GM23338 (cell line): ENCODE results near the gene HK1. TPM values are rescaled to one million over a fixed set of nuclear protein-coding genes. Genes with fewer than 3 reads are reported as not detected.

Source experiments
- ATAC-seq: fragments of 200-7000 bp; cut with Tn5 transposase; 3 replicates; pipeline ENCODE4 v1.9.1; 2020
- DNase-seq: peaks from one replicate; pipeline ENCODE4 v3.0.0-alpha.2; 2015; ENCODE audit warnings: low spot score
- H2AFZ ChIP-seq: fragments of 200-600 bp; sonication (generic); 2 replicates; pipeline ENCODE4 v1.8.0; 2016; ENCODE audit warnings: antibody characterized with exemption, mild to moderate bottlenecking, moderate library complexity
- H3F3A ChIP-seq: fragments of 200-600 bp; sonication (generic); replicated peaks from 2 replicates; pipeline ENCODE4 v1.8.0; 2017; ENCODE audit warnings: antibody characterized with exemption, mixed run types, low read depth
- H3K27ac ChIP-seq: fragments of 200-600 bp; sonication (generic); 2 replicates; pipeline ENCODE4 v1.6.1; 2016; ENCODE audit warnings: low read depth
- H3K27me3 ChIP-seq: fragments of 200-600 bp; sonication (generic); 2 replicates; pipeline ENCODE4 v1.8.0; 2016; ENCODE audit warnings: mild to moderate bottlenecking, mixed run types, moderate library complexity; ENCODE audit not compliant: insufficient read depth
- H3K36me3 ChIP-seq: fragments of 200-600 bp; sonication (generic); 2 replicates; pipeline ENCODE4 v1.8.0; 2016; ENCODE audit warnings: mild to moderate bottlenecking; ENCODE audit not compliant: insufficient read depth
- H3K4me1 ChIP-seq: fragments of 200-600 bp; sonication (generic); 2 replicates; pipeline ENCODE4 v1.8.0; 2016; ENCODE audit warnings: mild to moderate bottlenecking, moderate library complexity; ENCODE audit not compliant: insufficient read depth
- H3K4me2 ChIP-seq: fragments of 200-600 bp; sonication (generic); 2 replicates; pipeline ENCODE4 v1.7.1; 2017; ENCODE audit warnings: mixed run types
- H3K4me3 ChIP-seq: fragments of 200-600 bp; sonication (generic); 2 replicates; pipeline ENCODE4 v1.6.1; 2016; ENCODE audit warnings: mixed run types
- H3K79me2 ChIP-seq: fragments of 200-600 bp; sonication (generic); replicated peaks from 2 replicates; pipeline ENCODE4 v1.8.0; 2017; ENCODE audit warnings: mild to moderate bottlenecking; ENCODE audit not compliant: insufficient read depth
- H3K9me2 ChIP-seq: fragments of 200-600 bp; sonication (generic); 2 replicates; pipeline ENCODE4 v1.8.0; 2017; ENCODE audit not compliant: insufficient read depth
- H4K20me1 ChIP-seq: fragments of 200-600 bp; sonication (generic); replicated peaks from 2 replicates; pipeline ENCODE4 v1.8.0; 2017; ENCODE audit warnings: mild to moderate bottlenecking; ENCODE audit not compliant: insufficient read depth
- H3K27ac Mint-ChIP-seq: 2 replicates; pipeline ENCODE4 v1.8.0; 2020; ENCODE audit warnings: inconsistent platforms, mild to moderate bottlenecking, moderate library complexity, mixed read lengths
- H3K27me3 Mint-ChIP-seq: 3 replicates; pipeline ENCODE4 v1.8.0; 2022; ENCODE audit warnings: low read depth, mild to moderate bottlenecking, moderate library complexity, mixed read lengths, inconsistent platforms; ENCODE audit not compliant: insufficient read depth, poor library complexity
- H3K36me3 Mint-ChIP-seq: 3 replicates; pipeline ENCODE4 v1.8.0; 2021; ENCODE audit warnings: low read depth, mild to moderate bottlenecking, inconsistent platforms, moderate library complexity, mixed read lengths
- H3K4me1 Mint-ChIP-seq: 3 replicates; pipeline ENCODE4 v1.8.0; 2020; ENCODE audit warnings: mild to moderate bottlenecking, inconsistent platforms, mixed read lengths
- H3K4me3 Mint-ChIP-seq: 3 replicates; pipeline ENCODE4 v1.8.0; 2021; ENCODE audit warnings: moderate library complexity, mild to moderate bottlenecking, inconsistent platforms, mixed read lengths
- H3K9me3 Mint-ChIP-seq: 3 replicates; pipeline ENCODE4 v1.8.0; 2020; ENCODE audit warnings: moderate library complexity, mild to moderate bottlenecking, inconsistent platforms, mixed read lengths
- CREB1 ChIP-seq: fragments of 250-450 bp; sonication (Bioruptor Pico); IDR thresholded peaks from 2 replicates; pipeline ENCODE4 v1.5.0; 2020; ENCODE audit warnings: low read depth, mild to moderate bottlenecking, moderate library complexity
- EZH2 ChIP-seq: fragments of 200-600 bp; sonication (generic); IDR thresholded peaks from one replicate; pipeline ENCODE4 v1.8.0; 2017; ENCODE audit warnings: antibody characterized with exemption, mild to moderate bottlenecking, low read depth; ENCODE audit not compliant: unreplicated experiment
- EZH2phosphoT487 ChIP-seq: fragments of 200-600 bp; sonication (generic); IDR thresholded peaks from one replicate; pipeline ENCODE4 v1.8.1; 2018; ENCODE audit warnings: antibody characterized with exemption; ENCODE audit not compliant: unreplicated experiment
- JUNB ChIP-seq: IDR thresholded peaks from one replicate; pipeline ENCODE4 v1.6.1; 2016; ENCODE audit warnings: antibody characterized with exemption; ENCODE audit not compliant: unreplicated experiment
- NANOG ChIP-seq: IDR thresholded peaks from 2 replicates; pipeline ENCODE4 v1.6.1; 2016; ENCODE audit warnings: antibody characterized with exemption, borderline replicate concordance
- REST ChIP-seq: IDR thresholded peaks from one replicate; pipeline ENCODE4 v1.6.1; 2018; ENCODE audit warnings: antibody characterized with exemption; ENCODE audit not compliant: unreplicated experiment
- STAT1 ChIP-seq: IDR thresholded peaks from one replicate; pipeline ENCODE4 v1.6.1; 2016; ENCODE audit warnings: antibody characterized with exemption; ENCODE audit not compliant: unreplicated experiment
- ZNF114 ChIP-seq: fragments of 250-450 bp; sonication (Bioruptor Pico); IDR thresholded peaks from 2 replicates; pipeline ENCODE4 v1.5.0; 2020; ENCODE audit warnings: mild to moderate bottlenecking, moderate library complexity
- ZNF462 ChIP-seq: fragments of 250-450 bp; sonication (Bioruptor Pico); IDR thresholded peaks from 2 replicates; pipeline ENCODE4 v1.5.0; 2020; ENCODE audit warnings: mild to moderate bottlenecking, moderate library complexity
- polyA plus RNA-seq: library from polyadenylated mRNA; unstranded; fragments of >200 nt; fragmentation: Nextera tagmentation; extraction: Ambion mirVana; gene quantifications from 2 replicates; pipeline ENCODE4 v1.2.1, GENCODE V29; 2016
- total RNA-seq: library from RNA; depleted of rRNA; stranded (reverse); fragments of >200 nt; shearing (Covaris generic); gene quantifications from 2 replicates; pipeline ENCODE4 v1.2.3, GENCODE V29; 2014
- TF ChIP-seq, protein P1 (sequence below): IDR thresholded peaks from 2 replicates; pipeline ENCODE4 v1.6.1; 2016; ENCODE audit warnings: antibody characterized with exemption

HK1 gene
- total and polyA plus RNA-seq, 2 experiments from 2014 or later: 76.6 to 229 TPM

- no peak for TF ChIP-seq ZNF462 (CRISPR knock-in tag)
- TF ChIP-seq EZH2: no peak
- TF ChIP-seq CREB1 (CRISPR knock-in tag): no peak
- no peak for TF ChIP-seq REST
Observed at GRCh38 chr10:69243817-69244216, 34.5 kb upstream of the HK1 start (continued).

- Mint-ChIP-seq H3K36me3 (no peaks in the 10 kb centered on the region), H3K9me3 (no peaks in the 10 kb centered on the region), H3K27me3 (peaks cover 4% of the 10 kb centered on the region), H3K4me1 (peaks cover 6% of the 10 kb centered on the region; the same call in 2 of the 3 replicates), H3K4me3 (no peak overlapping the region), H3K27ac (no peak overlapping the region)
- no peaks in the 10 kb centered on the region for H3K36me3 ChIP-seq
- H3K4me3 ChIP-seq: no peak overlapping the region
- H3K4me2 ChIP-seq: no peak overlapping the region
- ATAC-seq: no peak
- H3K79me2 ChIP-seq: no peaks in the 10 kb centered on the region
- no peaks in the 10 kb centered on the region for H3K9me2 ChIP-seq
- 0 out of 2 replicates have a peak, but pooled peaks cover 8% of the 10 kb centered on the region for H3K4me1 ChIP-seq
- no peak overlapping the region for H2AFZ ChIP-seq
- H4K20me1 ChIP-seq: no peaks in the 10 kb centered on the region
- no peaks in the 10 kb centered on the region for H3F3A ChIP-seq
- no peaks in the 10 kb centered on the region for H3K27me3 ChIP-seq
- H3K27ac ChIP-seq: no peak overlapping the region
- no peak for DNase-seq
- TF ChIP-seq STAT1: no peak
- TF ChIP-seq, protein P1, sequence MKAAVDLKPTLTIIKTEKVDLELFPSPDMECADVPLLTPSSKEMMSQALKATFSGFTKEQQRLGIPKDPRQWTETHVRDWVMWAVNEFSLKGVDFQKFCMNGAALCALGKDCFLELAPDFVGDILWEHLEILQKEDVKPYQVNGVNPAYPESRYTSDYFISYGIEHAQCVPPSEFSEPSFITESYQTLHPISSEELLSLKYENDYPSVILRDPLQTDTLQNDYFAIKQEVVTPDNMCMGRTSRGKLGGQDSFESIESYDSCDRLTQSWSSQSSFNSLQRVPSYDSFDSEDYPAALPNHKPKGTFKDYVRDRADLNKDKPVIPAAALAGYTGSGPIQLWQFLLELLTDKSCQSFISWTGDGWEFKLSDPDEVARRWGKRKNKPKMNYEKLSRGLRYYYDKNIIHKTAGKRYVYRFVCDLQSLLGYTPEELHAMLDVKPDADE: no peak
- TF ChIP-seq CREB1 (CRISPR knock-in tag): no peak
- TF ChIP-seq JUNB: no peak
- no peak for TF ChIP-seq ZNF114 (CRISPR knock-in tag)
- no peak for TF ChIP-seq NANOG
- no peak for TF ChIP-seq EZH2phosphoT487
- no peak for TF ChIP-seq REST
Observed at GRCh38 chr10:69246036-69246435, 32.3 kb upstream of the HK1 start.
